NCI-H146 (cell line): ENCODE data around the gene ZSWIM4.

Experiments
- DNase-seq: peaks from one replicate; lab custom pipeline; 2025; lab: John Stamatoyannopoulos, UW

Gene ZSWIM4

DNA sequence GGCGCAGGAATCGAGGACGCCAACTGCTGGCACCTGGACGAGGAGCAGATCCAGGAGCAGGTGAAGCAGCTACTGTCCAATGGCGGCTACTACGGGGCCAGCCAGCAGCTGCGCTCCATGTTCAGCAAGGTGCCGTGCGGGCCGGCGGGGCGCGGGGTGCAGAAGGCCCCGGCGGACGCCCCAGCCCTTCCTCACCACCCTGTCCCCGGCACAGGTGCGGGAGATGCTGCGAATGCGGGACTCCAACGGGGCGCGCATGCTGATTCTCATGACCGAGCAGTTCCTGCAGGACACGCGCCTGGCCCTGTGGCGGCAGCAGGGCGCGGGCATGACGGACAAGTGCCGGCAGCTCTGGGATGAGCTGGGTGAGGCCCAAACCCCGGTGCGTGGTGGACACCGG, 13.6 kb downstream of the ZSWIM4 start:
- DNase-seq, result no peak

DNA sequence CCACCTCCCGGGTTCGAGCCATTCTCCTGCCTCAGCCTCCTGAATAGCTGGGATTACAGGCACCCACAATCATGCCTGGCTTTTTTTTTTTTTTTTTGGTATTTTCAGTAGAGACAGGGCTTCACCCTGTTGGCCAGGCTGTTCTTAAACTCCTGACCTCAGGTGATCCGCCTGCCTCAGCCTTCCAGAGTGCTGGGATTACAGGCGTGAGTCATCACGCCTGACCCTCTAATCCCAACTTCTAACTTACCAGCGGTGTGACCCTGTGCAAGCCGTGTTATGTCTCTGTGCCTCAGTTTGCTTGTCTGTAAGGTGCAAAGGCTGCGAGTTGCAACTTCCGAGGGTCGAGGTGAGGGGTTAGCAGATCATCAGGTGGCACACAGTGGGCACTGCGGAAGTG, 17.3 kb downstream of the ZSWIM4 start:
- no peak for DNase-seq

DNA sequence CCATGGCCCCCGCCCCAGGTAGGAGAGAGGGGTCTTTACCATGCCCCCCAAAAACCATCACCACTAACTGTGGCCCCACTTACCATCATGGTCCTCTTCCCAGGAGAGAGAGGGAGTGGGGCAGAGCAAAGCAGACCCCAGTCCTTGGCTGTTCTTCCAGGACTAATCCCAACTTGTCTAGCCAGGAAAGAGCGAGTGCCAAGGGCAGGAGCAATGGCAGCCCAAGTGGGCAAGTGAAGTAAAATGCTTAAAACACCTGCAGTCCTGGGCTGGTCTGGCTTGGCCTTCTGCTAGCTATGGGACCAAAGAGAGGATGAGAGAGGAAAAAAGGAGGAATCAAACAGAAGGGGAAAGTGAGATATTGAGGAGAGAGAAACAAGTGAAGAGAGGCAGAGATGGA, 17.9 kb downstream of the ZSWIM4 start:
- DNase-seq, result no peak

DNA sequence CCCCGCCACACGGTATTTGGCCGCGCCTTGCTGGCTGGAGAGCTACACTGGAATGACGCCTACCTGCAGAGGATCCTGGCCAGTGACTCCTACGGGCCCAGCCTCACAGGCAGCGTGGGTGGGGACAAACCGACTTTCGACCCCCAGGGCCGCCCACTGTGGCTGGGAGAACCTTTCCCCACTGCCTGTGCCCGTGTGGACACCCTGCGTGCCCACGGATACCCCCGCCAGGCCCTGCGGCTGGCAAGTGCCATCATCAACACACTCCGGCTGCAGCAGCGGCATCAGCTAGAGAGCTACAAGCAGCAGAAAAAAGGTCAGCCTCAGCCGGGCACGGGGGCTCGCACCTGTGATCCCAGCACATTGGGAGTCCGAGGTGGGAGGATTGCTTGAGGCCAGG, 19.3 kb downstream of the ZSWIM4 start:
- DNase-seq, result no peak

DNA sequence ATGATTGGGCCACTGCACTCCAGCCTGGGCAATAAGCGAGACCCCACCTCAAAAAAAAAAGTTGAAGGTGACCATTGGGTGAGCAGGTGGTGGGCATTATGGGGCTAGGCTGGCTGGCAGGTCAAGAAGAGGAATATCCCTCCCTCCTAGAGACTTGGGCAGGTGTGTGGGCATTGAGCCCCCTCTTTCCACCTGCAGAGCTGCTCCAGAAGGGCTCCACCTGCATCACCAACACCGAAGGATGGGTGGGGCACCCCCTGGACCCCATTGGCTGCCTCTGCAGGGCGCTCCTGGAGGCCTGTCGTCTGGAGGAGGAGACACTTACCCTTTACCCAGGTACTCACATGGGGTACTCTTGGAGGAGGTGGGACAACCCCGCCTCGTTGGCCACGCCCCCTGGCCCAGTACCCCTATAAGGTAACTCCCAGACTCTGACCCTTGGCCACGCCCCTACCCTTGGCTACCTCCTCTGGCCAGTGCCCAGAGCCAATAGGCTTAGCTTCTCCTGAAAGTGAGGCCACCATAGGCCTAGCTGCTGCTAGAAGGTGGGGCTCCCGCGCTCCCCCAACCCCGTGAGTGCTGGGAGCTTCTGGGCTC, 21.9 kb downstream of the ZSWIM4 start:
- peak; percentile 95 for DNase-seq

DNA sequence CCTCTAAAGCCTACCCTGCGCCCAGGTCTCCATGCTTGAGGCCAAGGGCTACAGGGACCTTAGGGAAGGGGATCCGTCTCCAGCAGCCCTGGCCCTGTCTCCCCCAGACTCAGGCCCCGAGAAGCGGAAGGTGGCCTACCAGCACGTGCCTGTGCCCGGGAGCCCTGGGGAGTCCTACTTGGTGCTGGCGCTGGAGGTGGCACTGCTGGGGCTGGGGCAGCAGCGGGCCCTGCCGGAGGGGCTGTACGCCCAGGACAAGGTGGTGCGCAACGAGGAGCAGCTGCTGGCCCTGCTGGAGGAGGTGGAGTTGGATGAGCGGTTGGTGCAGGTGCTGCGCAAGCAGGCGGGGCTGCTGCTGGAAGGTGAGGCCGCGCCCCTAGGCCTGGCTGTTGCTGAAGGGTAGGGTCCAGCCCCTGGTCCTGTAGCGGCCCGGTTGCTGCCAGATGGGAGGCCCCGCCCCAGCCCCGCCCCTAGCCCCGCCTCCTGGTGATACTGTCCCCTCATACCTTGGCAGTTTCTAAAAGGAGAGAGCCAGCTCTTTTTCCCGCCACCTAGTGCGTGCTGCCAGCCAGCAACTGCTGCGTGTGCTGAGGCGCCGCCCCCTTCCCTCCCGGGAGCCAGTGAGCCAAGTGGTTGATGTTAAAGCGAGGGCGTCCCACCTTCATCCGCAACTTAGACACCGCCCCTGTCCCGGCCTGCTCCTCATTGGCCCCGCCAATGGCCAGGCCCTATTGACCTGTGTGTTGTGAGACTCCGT, 22.6 kb downstream of the ZSWIM4 start:
- peak; percentile 100 for DNase-seq

DNA sequence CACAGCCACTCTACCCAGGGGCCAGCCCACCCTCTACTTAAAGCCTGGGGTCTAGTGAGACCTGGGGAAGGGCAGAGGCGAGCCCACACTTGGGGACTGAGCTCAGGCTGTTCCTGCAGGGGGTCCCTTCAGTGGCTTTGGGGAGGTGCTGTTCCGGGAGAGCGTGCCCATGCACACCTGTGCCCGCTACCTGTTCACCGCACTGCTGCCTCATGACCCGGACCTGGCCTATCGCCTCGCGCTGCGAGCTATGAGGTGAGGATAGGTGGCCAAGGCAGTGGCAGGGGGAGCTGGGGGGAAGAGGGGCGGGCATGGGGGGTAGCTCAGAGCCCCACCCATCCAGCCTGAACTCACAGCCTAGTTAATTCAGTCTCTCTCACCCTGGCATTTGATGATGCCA, 24.0 kb downstream of the ZSWIM4 start:
- no peak for DNase-seq

DNA sequence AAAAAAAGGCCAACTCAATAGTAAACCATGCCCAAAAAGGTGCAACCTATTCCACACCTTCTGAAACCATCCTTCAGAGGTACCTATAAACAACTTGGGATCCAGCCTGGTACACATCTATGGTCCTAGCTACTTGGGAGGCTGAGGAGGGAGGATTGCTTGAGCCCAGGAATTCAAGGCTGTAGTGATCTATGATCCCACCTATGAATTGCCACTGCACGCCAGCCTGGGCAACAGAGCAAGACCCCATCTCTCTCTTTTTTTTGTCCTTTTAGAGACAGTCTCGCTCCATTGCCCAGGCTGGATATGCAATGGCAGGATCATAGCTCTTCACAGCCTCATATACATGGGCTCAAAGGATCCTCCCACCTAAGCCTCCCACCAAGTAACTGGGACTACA, 26.0 kb downstream of the ZSWIM4 start:
- no peak for DNase-seq

DNA sequence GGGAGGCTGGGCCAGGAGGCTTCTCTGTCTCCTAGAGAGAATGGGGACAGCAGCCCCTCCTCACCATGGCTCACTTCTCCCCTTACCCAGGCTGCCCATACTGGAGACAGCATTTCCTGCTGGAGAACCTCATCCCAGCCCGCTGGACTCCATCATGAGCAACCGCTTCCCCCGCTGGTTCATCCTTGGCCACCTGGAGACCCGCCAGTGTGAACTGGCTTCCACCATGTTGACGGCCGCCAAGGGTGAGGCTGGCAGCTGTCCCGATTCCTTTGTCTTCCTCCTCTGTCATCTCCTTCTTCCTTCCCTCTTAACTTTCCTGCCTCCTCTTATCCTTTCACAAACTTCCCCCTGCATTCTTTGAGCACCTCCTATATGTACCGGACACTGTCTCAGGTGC, 28.0 kb downstream of the ZSWIM4 start:
- no peak for DNase-seq

DNA sequence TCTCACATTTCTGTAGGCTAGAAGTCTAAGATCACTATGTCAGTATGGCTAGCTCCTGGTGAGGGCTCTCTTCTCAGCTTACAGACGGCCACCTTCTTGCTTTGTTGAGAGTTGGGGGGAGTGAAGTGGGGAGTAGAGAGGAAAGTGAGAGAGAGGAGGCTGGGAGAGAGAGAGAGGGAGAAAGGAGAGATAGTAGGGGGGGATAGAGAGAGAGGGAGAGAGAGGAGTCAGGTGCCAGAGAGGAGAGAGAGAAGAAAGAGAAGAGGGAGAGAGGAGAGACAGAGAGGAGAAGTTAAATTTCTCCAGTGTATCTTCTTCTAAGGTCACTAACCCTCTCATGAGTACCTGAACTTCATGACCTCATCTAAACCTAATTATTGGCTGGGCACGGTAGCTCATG, 28.7 kb downstream of the ZSWIM4 start:
- no peak for DNase-seq

DNA sequence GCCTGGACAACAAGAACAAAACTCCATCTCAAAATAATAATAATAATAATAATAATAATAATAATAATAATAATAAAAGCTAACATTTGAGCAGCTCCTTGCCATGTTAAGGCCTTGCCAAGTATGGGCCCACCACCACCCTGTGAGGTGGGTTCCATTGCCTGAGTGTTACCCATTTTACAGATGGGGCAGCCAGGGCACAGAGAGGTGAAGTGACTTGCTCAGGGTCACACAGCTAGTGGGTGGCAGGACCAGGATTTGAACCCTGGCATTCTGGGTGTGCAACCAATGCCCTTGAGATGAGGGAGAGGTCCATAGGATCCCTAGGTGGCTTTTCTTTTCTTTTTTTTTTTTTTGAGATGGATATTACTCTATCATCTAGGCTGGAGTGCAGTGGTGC, 29.5 kb downstream of the ZSWIM4 start:
- no peak for DNase-seq

DNA sequence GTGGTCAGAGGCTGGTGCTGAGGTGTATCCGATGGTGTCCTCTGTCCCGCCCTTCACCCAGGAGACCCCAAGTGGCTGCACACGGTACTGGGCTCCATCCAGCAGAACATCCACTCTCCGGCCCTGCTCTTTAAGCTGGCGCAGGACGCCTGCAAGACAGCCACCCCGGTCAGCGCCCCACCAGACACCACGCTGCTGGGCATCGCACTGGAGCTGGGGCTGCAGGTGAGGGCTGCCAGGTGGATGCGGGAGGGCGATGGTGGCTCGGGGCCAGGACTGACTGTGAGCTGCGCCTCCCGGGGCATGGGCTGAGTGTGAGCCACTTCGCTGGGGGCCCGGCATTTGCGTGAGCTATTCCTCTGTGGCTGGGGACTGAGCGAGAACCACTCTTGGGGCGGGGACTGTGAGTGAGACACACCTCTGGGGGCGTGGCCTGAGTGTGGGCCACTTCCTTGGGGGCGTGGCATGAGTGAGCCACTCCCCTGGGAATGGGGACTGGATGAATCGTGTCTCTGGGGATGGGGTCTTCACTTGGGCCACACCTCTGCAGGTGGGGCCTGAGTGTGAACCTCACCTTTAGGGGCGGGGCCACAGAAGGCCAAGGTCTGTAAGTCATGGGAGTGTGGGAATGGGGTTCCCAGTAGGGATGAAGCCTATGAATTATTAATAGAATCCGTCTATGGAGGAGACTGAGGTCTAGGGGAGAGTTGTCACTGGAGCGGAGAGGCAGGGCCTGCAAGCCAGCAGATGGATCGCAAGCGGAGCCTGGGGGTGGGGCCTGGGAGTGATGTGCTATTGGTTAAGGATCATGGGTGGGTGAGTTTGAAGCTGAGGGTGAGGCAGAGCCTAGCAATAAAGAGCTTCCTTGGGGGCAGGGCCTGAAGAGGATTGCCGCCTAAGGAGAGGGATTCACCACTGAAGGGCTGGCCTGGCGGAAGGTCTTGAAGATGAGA, 30.5 kb downstream of the ZSWIM4 start:
- peak; percentile 34 for DNase-seq

DNA sequence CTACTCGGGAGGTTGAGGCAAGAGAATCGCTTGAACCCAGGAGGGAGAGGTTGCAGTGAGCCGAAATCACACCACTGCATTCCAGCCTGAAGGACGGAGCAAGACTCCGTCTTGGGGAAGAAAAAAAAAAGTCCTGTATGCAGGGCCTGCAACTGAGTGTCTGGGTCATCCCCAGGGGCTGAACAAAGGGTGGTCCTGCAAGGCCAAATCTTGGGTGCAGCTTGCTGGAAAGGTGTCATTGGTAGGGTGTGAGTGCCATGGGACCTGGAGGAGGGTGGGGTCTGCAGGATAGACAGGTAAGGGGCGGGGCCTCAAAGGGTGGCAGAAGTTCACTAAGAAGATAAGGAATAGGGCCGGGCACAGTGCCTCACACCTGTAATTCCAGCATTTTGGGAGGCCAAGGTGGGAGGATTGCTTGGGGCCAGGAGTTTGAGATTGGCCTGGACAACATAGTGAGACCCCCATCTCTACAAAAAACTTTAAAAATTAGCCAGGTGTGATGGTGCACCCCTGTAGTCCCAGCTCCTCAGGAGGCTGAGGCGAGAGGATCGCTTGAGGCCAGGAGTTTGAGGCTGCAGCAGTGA, 31.5 kb downstream of the ZSWIM4 start:
- DNase-seq, result no peak

DNA sequence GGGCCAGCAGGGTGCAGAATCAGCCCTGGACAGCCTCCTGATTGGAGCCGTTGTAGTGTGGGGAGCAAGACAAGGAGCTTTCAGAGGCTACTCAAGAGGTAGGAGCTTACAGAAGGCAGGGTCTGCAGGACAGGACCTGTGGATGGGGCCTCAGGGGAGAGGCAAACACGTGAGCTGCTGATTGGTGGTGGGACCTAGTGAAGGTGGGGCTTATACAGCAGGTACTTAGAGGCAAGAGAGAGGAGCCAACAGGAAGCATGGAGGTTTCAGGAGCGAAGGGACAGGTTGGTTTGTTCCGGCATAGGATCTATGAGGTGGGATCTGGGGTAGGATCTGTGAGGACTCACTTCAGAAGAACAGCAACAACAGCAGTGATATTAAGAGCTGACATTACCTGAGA, 32.4 kb downstream of the ZSWIM4 start:
- DNase-seq, result no peak

DNA sequence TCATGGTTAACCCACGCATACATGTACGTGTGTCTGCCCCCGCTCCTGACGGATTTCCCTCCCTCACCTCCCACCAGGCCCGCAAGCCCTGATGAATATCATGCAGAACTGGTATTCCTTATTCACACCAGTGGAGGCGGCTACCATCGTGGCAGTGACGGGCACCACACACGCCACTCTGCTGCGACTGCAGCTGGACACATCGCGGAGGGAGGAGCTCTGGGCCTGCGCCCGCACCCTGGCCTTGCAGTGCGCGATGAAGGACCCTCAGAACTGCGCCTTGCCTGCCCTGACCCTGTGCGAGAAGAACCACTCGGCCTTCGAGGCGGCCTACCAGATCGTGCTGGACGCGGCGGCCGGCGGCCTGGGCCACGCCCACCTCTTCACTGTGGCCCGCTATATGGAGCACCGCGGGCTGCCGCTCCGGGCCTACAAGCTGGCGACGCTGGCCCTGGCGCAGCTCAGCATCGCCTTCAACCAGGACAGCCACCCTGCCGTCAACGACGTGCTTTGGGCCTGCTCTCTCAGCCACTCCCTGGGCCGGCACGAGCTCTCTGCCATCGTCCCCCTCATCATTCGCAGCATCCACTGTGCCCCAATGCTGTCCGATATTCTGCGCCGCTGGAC, 35.0 kb downstream of the ZSWIM4 start:
- no peak for DNase-seq

DNA sequence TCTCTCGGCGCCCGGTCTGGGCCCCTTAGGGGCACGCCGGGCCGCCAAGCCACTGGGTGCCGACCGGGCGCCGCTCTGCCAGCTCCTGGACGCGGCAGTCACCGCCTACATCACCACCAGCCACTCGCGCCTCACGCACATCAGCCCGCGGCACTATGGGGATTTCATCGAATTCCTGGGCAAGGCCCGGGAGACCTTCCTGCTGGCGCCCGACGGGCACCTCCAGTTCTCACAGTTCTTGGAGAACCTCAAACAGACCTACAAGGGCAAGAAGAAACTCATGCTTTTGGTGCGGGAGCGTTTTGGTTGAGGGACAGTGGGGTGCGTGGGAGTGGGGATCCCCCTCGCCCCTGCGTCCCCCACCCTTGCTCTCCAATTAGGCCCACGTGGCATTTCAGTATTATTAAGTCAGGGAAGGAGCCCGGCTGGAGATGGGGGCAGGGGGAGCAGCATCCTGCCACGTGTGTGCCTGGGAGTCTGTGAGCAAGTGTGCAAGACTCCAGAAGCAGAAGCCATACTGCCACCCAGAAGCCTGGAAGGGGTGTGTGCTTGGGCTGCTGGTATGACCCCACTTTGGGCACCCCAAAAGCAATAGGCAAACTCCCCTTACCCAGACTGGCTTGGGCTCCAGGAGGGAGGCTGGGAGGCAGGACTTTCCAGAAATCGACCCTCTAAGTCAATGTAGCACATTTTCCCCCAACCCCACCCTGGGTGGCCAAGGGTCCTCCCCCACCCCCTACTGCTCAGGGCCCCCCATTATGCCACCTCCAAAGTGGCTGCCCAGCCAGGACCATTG, 35.7 kb downstream of the ZSWIM4 start:
- no peak for DNase-seq

DNA sequence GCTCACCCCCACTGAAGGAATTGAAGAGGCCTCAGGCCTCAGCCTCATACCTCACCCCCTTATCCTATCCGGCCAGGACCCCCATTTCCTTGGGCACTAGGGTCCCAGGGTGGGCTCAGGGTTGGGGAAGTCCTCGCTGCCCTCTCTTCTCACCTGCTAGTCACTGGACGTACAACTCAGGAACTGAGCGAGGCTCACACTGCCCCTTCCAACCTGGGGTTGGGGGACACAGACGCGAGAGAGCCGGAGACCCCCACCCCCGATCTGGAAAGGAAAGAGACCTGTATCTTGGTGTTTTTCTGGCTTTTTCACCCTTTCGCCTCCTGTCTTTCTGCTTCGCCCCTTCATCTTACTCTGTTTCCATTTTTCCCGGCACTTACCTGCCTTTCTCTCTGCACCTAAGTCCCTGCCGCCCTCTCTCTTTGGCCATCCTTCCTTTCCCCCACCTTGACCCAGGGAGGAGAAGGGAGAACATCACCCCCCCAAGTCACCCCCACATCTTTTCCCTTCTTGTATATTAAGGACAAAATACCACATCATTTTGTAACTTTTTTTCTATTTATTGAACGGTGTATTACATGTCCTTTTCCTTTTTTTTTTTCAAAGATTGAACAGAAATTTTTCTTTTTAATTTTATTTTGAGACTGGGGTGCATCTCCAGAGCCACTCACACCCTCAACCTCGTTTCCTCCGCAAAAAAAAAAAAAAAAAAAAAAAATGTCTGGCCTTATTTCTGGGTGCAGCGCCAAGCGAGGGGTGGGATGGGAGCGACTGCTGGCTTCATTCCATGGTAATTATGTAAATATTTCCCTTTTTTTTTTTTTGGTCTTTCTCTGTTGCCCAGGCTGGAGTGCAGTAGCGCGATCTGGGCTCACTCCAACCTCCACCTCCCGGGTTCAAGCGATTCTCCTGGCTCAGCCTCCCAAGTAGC, 36.6 kb downstream of the ZSWIM4 start:
- no peak for DNase-seq

DNA sequence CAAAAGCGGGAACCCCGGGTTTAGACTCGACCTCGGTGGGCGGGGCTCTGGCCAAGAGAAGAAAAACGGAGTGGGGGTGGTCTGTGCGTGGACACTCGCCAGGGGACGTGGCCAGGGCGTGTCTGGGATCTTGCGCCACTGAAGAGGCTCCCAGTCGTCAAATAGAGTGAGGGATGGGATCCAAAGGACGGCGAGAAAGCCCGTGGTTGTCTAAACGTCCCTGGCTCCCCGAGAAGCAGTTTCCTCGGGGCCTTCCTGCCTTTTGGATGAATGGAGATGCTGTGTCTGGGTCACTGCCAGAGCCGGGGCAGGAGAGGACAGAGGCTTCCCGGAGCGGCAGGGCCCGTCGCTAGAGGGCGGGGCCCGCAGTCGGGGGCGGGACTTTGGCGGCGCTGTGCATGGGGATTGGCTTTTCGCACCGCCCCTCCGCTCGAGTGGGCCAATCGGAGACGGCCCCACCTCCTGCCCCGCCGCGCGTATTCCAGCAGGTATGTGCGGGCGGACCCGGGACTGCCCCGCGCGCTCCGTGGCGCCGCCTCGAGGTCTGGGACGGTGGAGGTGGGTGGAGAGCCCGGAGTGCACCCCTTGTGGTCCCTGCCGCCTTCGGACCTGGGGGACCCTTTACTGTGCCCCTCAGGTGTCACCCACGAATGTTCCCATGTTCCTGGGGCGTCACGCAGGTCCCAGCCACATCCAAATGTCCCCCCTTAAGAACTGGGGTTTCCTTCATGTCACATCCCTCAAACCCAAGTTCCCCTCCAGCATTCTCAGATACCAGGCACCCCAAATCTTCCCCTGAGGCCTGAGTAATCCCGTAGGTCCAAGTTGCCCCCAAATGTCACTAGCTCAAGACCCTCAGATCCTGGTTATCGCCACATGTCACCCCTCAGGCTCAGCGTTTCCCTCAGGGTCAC, 38.3 kb downstream of the ZSWIM4 start:
- peak; percentile 92 for DNase-seq
